GM20000 (cell line): Measurements from ENCODE around the gene RIMBP2.
"Not testable (repeated sequence)": the region's sequence is repeated elsewhere in the genome, so short reads cannot be mapped to it uniquely, and the experiment has no call there.

Experiments used
- DNase-seq: peaks from one replicate; pipeline ENCODE4 v3.0.0; 2012; ENCODE audit warnings: low spot score
- CTCF ChIP-seq: IDR thresholded peaks from 2 replicates; pipeline ENCODE4 v1.5.1; 2012; ENCODE audit warnings: mild to moderate bottlenecking, control low read depth; ENCODE audit errors: extremely low read depth, missing control alignments

Gene RIMBP2

GRCh38 chr12:130745921-130746320, 29.8 kb upstream of the RIMBP2 start:
- DNase-seq: no peak
- no peak for TF ChIP-seq CTCF

- DNase-seq: no peak
- no peak for TF ChIP-seq CTCF
These were observed 28.2 kb upstream of the RIMBP2 start for GRCh38 chr12:130744274-130744673.

GRCh38 chr12:130743606-130744005, 27.5 kb upstream of the RIMBP2 start:
- no peak for DNase-seq
- no peak for TF ChIP-seq CTCF

- no peak for TF ChIP-seq CTCF
- no peak for DNase-seq
These were observed 27.1 kb upstream of the RIMBP2 start for GRCh38 chr12:130743176-130743575.

- TF ChIP-seq CTCF: no peak
- DNase-seq: no peak
These were observed 26.6 kb upstream of the RIMBP2 start for GRCh38 chr12:130742716-130743115.

- no peak for TF ChIP-seq CTCF
- DNase-seq: no peak
These were observed 26.0 kb upstream of the RIMBP2 start for GRCh38 chr12:130742112-130742511.

GRCh38 chr12:130739571-130739970, 23.5 kb upstream of the RIMBP2 start:
- DNase-seq: no peak
- TF ChIP-seq CTCF: no peak

GRCh38 chr12:130738403-130738802, 22.3 kb upstream of the RIMBP2 start:
- DNase-seq: not testable (repeated sequence)
